HL-60 (cell line): ENCODE data around the gene DPY19L1.
"Not testable (repeated sequence)": the region's sequence is repeated elsewhere in the genome, so short reads cannot be mapped to it uniquely, and the experiment has no call there.

Experiments
- POLR2AphosphoS5 ChIP-seq: IDR thresholded peaks from 2 replicates; pipeline ENCODE4 v1.6.1; 2012; ENCODE audit warnings: low read depth
- SPI1 ChIP-seq: IDR thresholded peaks from 2 replicates; pipeline ENCODE4 v1.6.1; 2012; ENCODE audit warnings: low read depth, mild to moderate bottlenecking, borderline replicate concordance
- TF ChIP-seq, protein P1 (sequence below): IDR thresholded peaks from one replicate; pipeline ENCODE4 v1.5.1; 2011; ENCODE audit warnings: low read length, control low read depth, inconsistent platforms; ENCODE audit not compliant: insufficient read depth
- TF ChIP-seq, protein P2 (sequence below): IDR thresholded peaks from 2 replicates; pipeline ENCODE4 v1.6.1; 2012; ENCODE audit warnings: low read depth; ENCODE audit not compliant: insufficient replicate concordance

DNA sequence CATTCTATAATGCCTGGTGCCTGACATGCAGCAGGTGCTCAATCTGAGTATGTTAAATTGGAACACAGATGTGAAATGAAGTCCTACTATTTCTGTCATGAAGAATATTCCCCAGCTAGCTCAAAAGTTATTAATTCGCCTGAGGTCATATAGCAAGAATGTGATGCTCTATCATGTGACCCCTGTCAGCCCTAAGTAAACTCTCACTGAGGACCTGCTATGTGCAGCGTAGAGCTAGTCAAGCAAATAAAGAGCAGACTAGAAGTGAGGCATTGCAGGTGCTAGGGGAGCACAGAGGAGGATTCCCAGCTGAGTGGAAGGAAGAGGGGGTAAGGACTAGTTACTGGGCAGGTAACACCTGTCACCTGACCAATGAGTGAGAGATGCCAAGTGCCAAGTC lies 118.2 kb downstream of the DPY19L1 start:
- TF ChIP-seq POLR2AphosphoS5, SPI1: not testable (repeated sequence)
- TF ChIP-seq, protein P1, sequence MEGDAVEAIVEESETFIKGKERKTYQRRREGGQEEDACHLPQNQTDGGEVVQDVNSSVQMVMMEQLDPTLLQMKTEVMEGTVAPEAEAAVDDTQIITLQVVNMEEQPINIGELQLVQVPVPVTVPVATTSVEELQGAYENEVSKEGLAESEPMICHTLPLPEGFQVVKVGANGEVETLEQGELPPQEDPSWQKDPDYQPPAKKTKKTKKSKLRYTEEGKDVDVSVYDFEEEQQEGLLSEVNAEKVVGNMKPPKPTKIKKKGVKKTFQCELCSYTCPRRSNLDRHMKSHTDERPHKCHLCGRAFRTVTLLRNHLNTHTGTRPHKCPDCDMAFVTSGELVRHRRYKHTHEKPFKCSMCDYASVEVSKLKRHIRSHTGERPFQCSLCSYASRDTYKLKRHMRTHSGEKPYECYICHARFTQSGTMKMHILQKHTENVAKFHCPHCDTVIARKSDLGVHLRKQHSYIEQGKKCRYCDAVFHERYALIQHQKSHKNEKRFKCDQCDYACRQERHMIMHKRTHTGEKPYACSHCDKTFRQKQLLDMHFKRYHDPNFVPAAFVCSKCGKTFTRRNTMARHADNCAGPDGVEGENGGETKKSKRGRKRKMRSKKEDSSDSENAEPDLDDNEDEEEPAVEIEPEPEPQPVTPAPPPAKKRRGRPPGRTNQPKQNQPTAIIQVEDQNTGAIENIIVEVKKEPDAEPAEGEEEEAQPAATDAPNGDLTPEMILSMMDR, result not testable (repeated sequence)
- TF ChIP-seq, protein P2, sequence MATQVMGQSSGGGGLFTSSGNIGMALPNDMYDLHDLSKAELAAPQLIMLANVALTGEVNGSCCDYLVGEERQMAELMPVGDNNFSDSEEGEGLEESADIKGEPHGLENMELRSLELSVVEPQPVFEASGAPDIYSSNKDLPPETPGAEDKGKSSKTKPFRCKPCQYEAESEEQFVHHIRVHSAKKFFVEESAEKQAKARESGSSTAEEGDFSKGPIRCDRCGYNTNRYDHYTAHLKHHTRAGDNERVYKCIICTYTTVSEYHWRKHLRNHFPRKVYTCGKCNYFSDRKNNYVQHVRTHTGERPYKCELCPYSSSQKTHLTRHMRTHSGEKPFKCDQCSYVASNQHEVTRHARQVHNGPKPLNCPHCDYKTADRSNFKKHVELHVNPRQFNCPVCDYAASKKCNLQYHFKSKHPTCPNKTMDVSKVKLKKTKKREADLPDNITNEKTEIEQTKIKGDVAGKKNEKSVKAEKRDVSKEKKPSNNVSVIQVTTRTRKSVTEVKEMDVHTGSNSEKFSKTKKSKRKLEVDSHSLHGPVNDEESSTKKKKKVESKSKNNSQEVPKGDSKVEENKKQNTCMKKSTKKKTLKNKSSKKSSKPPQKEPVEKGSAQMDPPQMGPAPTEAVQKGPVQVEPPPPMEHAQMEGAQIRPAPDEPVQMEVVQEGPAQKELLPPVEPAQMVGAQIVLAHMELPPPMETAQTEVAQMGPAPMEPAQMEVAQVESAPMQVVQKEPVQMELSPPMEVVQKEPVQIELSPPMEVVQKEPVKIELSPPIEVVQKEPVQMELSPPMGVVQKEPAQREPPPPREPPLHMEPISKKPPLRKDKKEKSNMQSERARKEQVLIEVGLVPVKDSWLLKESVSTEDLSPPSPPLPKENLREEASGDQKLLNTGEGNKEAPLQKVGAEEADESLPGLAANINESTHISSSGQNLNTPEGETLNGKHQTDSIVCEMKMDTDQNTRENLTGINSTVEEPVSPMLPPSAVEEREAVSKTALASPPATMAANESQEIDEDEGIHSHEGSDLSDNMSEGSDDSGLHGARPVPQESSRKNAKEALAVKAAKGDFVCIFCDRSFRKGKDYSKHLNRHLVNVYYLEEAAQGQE, result not testable (repeated sequence)
